ENCODE measurements around the gene GP9.

The GP9 gene

GRCh38 chr3:129060276-129061022, at the start of gene GP9:
TSS of gene GP9 (plus strand) at chr3:129060779. CDS start at chr3:129061740, 961 bp downstream.
- H3K36me3 ChIP-seq (ENCODE audit: control insufficient read depth, insufficient read depth, low read length) = no peaks in the 10 kb centered on the region
- no peaks in the 10 kb centered on the region for H3K9me3 ChIP-seq (ENCODE audit: control insufficient read depth, low read length)
- no peak within 1 kb of the TSS for H3K4me3 ChIP-seq (ENCODE audit: low read length)
- H3K4me1 ChIP-seq (ENCODE audit: control insufficient read depth, insufficient read depth, low read length) = peaks cover 49% of the 10 kb centered on the region
- no peak within 1 kb of the TSS for H3K9ac ChIP-seq (ENCODE audit: low read length)
- H3K27me3 ChIP-seq (ENCODE audit: control insufficient read depth, insufficient read depth, low read length) = no peaks in the 10 kb centered on the region

- Histone ChIP-seq H3K9me3 (ENCODE audit: control insufficient read depth, low read length) (no peaks in the 10 kb centered on the region), H3K4me1 (ENCODE audit: control insufficient read depth, insufficient read depth, low read length) (peaks cover 15% of the 10 kb centered on the region), H3K36me3 (ENCODE audit: control insufficient read depth, insufficient read depth, low read length) (no peaks in the 10 kb centered on the region), H3K27me3 (ENCODE audit: control insufficient read depth, insufficient read depth, low read length) (no peaks in the 10 kb centered on the region), H3K4me3 (ENCODE audit: low read length) (no peak overlapping the region), H3K9ac (ENCODE audit: low read length) (no peak overlapping the region)
Observed at GRCh38 chr3:129013491-129013891, 47.1 kb upstream of the GP9 start.

DNA sequence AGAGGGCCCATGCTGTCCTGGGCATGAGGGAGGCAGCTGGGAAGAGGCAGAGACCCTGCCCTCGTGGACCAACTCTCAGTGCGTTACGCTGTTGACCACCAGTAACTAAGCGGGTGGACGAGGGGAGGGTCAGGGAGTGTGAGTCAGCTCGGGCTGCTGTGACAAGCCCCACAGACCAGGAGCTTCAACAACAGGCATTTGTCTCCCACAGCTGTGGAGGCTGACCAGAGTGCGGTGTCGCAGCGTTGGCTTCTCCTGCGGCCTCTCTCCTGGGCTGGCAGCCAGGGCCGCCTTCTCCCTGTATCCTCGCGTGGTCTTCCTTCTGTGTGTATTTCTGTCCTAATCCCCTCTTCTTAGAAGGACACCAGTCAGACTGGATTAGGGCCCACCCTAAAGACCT, 46.4 kb upstream of the GP9 start:
- H3K4me1 ChIP-seq (ENCODE audit: control insufficient read depth, insufficient read depth, low read length) = peaks cover 15% of the 10 kb centered on the region
- H3K27me3 ChIP-seq (ENCODE audit: control insufficient read depth, insufficient read depth, low read length) = no peaks in the 10 kb centered on the region
- no peak overlapping the region for H3K4me3 ChIP-seq (ENCODE audit: low read length)
- no peak overlapping the region for H3K9ac ChIP-seq (ENCODE audit: low read length)
- no peaks in the 10 kb centered on the region for H3K9me3 ChIP-seq (ENCODE audit: control insufficient read depth, low read length)
- H3K36me3 ChIP-seq (ENCODE audit: control insufficient read depth, insufficient read depth, low read length) = no peaks in the 10 kb centered on the region

GRCh38 chr3:129014793-129015345, 45.7 kb upstream of the GP9 start:
- peaks cover 15% of the 10 kb centered on the region for H3K4me1 ChIP-seq (ENCODE audit: control insufficient read depth, insufficient read depth, low read length)
- no peak overlapping the region for H3K9ac ChIP-seq (ENCODE audit: low read length)
- no peak overlapping the region for H3K4me3 ChIP-seq (ENCODE audit: low read length)
- H3K9me3 ChIP-seq (ENCODE audit: control insufficient read depth, low read length) = no peaks in the 10 kb centered on the region
- no peaks in the 10 kb centered on the region for H3K36me3 ChIP-seq (ENCODE audit: control insufficient read depth, insufficient read depth, low read length)
- no peaks in the 10 kb centered on the region for H3K27me3 ChIP-seq (ENCODE audit: control insufficient read depth, insufficient read depth, low read length)

DNA sequence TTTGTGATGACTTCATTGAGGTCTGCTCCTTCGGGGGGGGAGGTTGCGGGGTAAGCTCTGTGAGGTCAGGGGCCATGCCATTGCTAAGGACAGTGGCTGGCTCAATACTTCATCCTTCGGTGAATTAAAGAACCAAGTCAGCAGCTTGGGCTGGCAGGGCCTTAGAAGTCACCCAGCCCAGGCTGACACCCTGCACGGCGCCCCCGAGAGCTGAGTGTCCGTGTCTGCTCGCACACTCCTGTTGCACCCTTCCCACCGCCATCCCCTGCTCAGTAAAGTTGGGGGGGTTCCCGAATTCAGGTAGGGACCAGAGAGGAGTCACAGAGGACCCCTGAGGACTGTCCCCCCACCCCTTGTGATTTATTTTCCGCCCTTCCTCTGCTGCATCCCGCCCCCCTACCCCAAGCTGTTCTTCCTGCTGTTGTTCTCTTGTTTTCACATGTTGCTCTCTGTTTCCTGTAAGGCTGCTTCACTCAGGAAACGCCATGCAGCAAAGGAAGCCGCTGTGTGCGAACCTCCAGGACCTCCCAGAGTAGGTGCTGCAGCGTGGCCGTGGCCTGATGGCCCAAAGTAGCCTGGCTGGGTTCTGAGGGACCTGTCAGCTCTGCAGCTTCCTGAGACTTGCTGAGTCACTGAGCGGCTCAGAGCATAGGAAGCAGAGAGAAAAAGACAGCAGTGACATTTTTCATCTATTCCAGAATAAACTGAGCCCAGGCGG, 45.0 kb upstream of the GP9 start:
- Histone ChIP-seq H3K27me3 (ENCODE audit: control insufficient read depth, insufficient read depth, low read length) (no peaks in the 10 kb centered on the region), H3K36me3 (ENCODE audit: control insufficient read depth, insufficient read depth, low read length) (no peaks in the 10 kb centered on the region), H3K4me3 (ENCODE audit: low read length) (no peak overlapping the region), H3K9me3 (ENCODE audit: control insufficient read depth, low read length) (no peaks in the 10 kb centered on the region), H3K4me1 (ENCODE audit: control insufficient read depth, insufficient read depth, low read length) (peaks cover 15% of the 10 kb centered on the region), H3K9ac (ENCODE audit: low read length) (no peak overlapping the region)

- no peaks in the 10 kb centered on the region for H3K36me3 ChIP-seq (ENCODE audit: control insufficient read depth, insufficient read depth, low read length)
- no peaks in the 10 kb centered on the region for H3K9me3 ChIP-seq (ENCODE audit: control insufficient read depth, low read length)
- no peaks in the 10 kb centered on the region for H3K27me3 ChIP-seq (ENCODE audit: control insufficient read depth, insufficient read depth, low read length)
- H3K4me1 ChIP-seq (ENCODE audit: control insufficient read depth, insufficient read depth, low read length) = peaks cover 15% of the 10 kb centered on the region
- no peak overlapping the region for H3K4me3 ChIP-seq (ENCODE audit: low read length)
- H3K9ac ChIP-seq (ENCODE audit: low read length) = peak overlapping the region; percentile 35
Observed at GRCh38 chr3:129016356-129016719, 44.2 kb upstream of the GP9 start.

DNA sequence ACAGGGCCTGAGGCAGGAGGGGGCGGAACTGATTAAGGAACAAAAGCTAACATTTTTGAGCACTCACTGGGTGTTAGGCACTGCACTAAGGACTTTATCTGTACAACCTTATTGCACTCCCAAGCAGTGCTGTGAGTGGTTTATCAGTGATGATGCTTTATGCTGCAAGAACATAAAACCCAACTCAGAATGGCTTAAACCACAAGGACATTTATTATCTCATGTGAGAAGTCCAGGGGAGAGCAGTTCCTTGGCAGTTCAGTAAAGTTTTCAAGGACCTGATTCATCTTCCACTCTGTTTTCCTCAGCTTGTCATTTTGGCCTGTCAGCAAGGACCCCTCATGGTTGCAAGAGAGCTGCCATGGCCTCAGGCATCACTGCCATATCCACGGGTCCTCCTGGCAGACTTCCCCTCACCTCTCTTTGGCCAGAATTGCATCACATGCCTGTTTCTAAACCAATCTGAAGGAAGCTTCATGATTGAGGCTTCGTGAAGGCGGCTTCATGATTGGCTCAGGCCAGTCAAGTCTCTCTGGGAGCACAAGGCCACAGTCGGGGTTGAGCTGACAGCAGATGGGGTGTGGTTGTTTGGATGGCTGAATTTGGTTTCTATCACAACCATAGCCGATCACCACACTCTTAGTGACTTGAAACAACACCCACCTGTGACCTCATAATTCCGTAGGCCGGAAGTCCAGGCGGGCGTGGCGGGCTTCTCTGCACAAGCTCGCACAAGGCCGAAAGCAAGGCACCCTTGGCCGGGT, 43.7 kb upstream of the GP9 start:
- Histone ChIP-seq H3K9me3 (ENCODE audit: control insufficient read depth, low read length) (no peaks in the 10 kb centered on the region), H3K4me3 (ENCODE audit: low read length) (no peak overlapping the region), H3K27me3 (ENCODE audit: control insufficient read depth, insufficient read depth, low read length) (no peaks in the 10 kb centered on the region), H3K4me1 (ENCODE audit: control insufficient read depth, insufficient read depth, low read length) (peaks cover 15% of the 10 kb centered on the region), H3K9ac (ENCODE audit: low read length) (no peak overlapping the region), H3K36me3 (ENCODE audit: control insufficient read depth, insufficient read depth, low read length) (no peaks in the 10 kb centered on the region)

- no peak overlapping the region for H3K9ac ChIP-seq (ENCODE audit: low read length)
- no peaks in the 10 kb centered on the region for H3K27me3 ChIP-seq (ENCODE audit: control insufficient read depth, insufficient read depth, low read length)
- peaks cover 15% of the 10 kb centered on the region for H3K4me1 ChIP-seq (ENCODE audit: control insufficient read depth, insufficient read depth, low read length)
- no peaks in the 10 kb centered on the region for H3K36me3 ChIP-seq (ENCODE audit: control insufficient read depth, insufficient read depth, low read length)
- no peak overlapping the region for H3K4me3 ChIP-seq (ENCODE audit: low read length)
- no peaks in the 10 kb centered on the region for H3K9me3 ChIP-seq (ENCODE audit: control insufficient read depth, low read length)
Observed at GRCh38 chr3:129017484-129017899, 43.1 kb upstream of the GP9 start.

- Histone ChIP-seq H3K36me3 (ENCODE audit: control insufficient read depth, insufficient read depth, low read length) (no peaks in the 10 kb centered on the region), H3K4me3 (ENCODE audit: low read length) (no peak overlapping the region), H3K9me3 (ENCODE audit: control insufficient read depth, low read length) (no peaks in the 10 kb centered on the region), H3K27me3 (ENCODE audit: control insufficient read depth, insufficient read depth, low read length) (no peaks in the 10 kb centered on the region), H3K4me1 (ENCODE audit: control insufficient read depth, insufficient read depth, low read length) (peaks cover 15% of the 10 kb centered on the region), H3K9ac (ENCODE audit: low read length) (no peak overlapping the region)
Observed at GRCh38 chr3:129018271-129018670, 42.3 kb upstream of the GP9 start.

DNA sequence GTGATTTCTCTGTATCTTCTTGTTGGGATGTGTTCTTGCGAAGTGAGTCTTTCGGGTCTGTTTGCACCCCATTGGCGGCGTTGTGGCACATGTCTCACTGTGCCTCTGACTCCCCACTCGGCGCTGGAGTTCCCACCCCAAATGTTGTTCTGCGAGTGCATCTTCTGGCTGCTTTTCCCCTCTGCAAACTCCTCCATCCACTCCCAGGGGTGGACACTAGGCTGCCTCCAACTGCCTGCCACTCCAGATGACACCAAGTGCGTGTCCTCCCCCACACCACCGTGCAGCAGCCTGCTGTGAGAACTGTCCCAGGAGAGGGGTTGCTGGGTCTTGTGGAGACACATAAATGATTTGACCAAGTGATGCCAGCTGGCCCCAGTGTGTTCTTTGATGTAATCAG, 41.8 kb upstream of the GP9 start:
- Histone ChIP-seq H3K36me3 (ENCODE audit: control insufficient read depth, insufficient read depth, low read length) (no peaks in the 10 kb centered on the region), H3K9me3 (ENCODE audit: control insufficient read depth, low read length) (no peaks in the 10 kb centered on the region), H3K4me1 (ENCODE audit: control insufficient read depth, insufficient read depth, low read length) (peaks cover 15% of the 10 kb centered on the region), H3K27me3 (ENCODE audit: control insufficient read depth, insufficient read depth, low read length) (no peaks in the 10 kb centered on the region), H3K4me3 (ENCODE audit: low read length) (no peak overlapping the region), H3K9ac (ENCODE audit: low read length) (no peak overlapping the region)

DNA sequence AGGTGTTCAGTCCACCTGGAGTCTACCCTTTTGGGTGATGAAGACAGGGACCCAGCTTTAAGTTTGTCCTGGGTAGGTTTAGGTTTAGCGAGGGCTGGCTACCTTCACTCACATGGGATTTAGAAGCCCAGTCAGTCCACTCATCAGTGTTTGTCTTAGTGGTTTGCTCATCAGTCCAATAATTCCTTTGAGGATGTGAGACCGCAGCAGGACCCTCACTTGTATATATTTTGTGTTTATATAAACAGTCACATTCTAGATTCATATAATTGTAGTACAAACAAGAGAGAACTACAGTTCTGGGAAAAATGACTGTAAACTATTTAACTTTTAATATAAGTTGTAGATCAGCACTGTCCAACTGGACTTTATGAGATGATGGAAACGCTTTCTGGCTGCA, 41.3 kb upstream of the GP9 start:
- H3K9ac ChIP-seq (ENCODE audit: low read length) = no peak overlapping the region
- H3K4me1 ChIP-seq (ENCODE audit: control insufficient read depth, insufficient read depth, low read length) = peaks cover 15% of the 10 kb centered on the region
- H3K4me3 ChIP-seq (ENCODE audit: low read length) = no peak overlapping the region
- H3K27me3 ChIP-seq (ENCODE audit: control insufficient read depth, insufficient read depth, low read length) = no peaks in the 10 kb centered on the region
- no peaks in the 10 kb centered on the region for H3K9me3 ChIP-seq (ENCODE audit: control insufficient read depth, low read length)
- no peaks in the 10 kb centered on the region for H3K36me3 ChIP-seq (ENCODE audit: control insufficient read depth, insufficient read depth, low read length)

DNA sequence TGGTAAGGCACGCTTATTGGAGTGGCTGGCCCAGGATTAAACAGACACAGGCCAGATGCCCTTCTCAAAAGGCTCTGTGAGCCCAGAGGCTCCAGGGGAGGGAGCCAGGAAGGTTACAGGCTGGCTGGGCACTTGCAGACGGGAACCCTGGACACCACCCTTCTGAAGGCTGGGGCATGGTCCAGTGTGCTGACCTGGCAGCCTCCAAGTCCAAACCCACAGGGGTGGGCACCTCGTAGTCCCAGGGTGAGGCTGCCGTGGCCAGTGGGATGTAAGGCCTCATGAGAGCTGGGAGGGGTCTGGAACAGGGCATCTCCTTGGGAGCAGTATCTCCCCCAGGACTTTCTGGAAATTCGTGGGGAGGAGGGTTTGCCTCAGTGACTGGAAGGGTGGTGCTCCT, 39.9 kb upstream of the GP9 start:
- Histone ChIP-seq H3K36me3 (ENCODE audit: control insufficient read depth, insufficient read depth, low read length) (no peaks in the 10 kb centered on the region), H3K9me3 (ENCODE audit: control insufficient read depth, low read length) (no peaks in the 10 kb centered on the region), H3K4me3 (ENCODE audit: low read length) (no peak overlapping the region), H3K4me1 (ENCODE audit: control insufficient read depth, insufficient read depth, low read length) (peaks cover 22% of the 10 kb centered on the region), H3K9ac (ENCODE audit: low read length) (no peak overlapping the region), H3K27me3 (ENCODE audit: control insufficient read depth, insufficient read depth, low read length) (no peaks in the 10 kb centered on the region)
